Smooth muscle cell (in vitro differentiated cells): ENCODE data around the gene PSMD1. TPM values are rescaled to one million over a fixed set of nuclear protein-coding genes. Genes with fewer than 3 reads are reported as not detected.
"Not testable (repeated sequence)": the region's sequence is repeated elsewhere in the genome, so short reads cannot be mapped to it uniquely, and the experiment has no call there.

Experiments
- DNase-seq: peaks from one replicate; lab custom pipeline; 2025; ENCODE audit not compliant: unreplicated experiment; lab: John Stamatoyannopoulos, UW
- H2AFZ ChIP-seq: fragments of 200-600 bp; sonication (generic); 2 replicates; pipeline ENCODE4 v1.6.0; 2016; ENCODE audit warnings: antibody characterized with exemption, low read depth, mild to moderate bottlenecking
- H3F3A ChIP-seq: fragments of 200-600 bp; sonication (generic); 2 replicates; pipeline ENCODE4 v1.6.0; 2017; ENCODE audit warnings: antibody characterized with exemption, low read depth
- H3K27ac ChIP-seq: fragments of 200-600 bp; sonication (generic); 2 replicates; pipeline ENCODE4 v1.5.1; 2016; ENCODE audit warnings: low read depth, mild to moderate bottlenecking
- H3K27me3 ChIP-seq: fragments of 200-600 bp; sonication (generic); 2 replicates; pipeline ENCODE4 v1.6.1; 2016; ENCODE audit warnings: low read depth, mild to moderate bottlenecking
- H3K36me3 ChIP-seq: fragments of 200-600 bp; sonication (generic); 2 replicates; pipeline ENCODE4 v1.5.1; 2016; ENCODE audit warnings: low read depth
- H3K4me1 ChIP-seq: fragments of 200-600 bp; sonication (generic); 2 replicates; pipeline ENCODE4 v1.5.1; 2016; ENCODE audit warnings: low read depth
- H3K4me2 ChIP-seq: fragments of 200-600 bp; sonication (generic); 2 replicates; pipeline ENCODE4 v1.6.0; 2016; ENCODE audit warnings: mild to moderate bottlenecking
- H3K4me3 ChIP-seq: fragments of 200-600 bp; sonication (generic); 2 replicates; pipeline ENCODE4 v1.5.1; 2016; ENCODE audit warnings: mild to moderate bottlenecking
- H3K79me2 ChIP-seq: fragments of 200-600 bp; sonication (generic); 2 replicates; pipeline ENCODE4 v1.6.0; 2016; ENCODE audit warnings: low read depth, mild to moderate bottlenecking
- H3K9ac ChIP-seq: fragments of 200-600 bp; sonication (generic); 2 replicates; pipeline ENCODE4 v1.6.0; 2016; ENCODE audit warnings: low read depth
- H3K9me3 ChIP-seq: fragments of 200-600 bp; sonication (generic); replicated peaks from 2 replicates; pipeline ENCODE4 v1.5.1; 2016; ENCODE audit warnings: low read depth
- H4K20me1 ChIP-seq: fragments of 200-600 bp; sonication (generic); 2 replicates; pipeline ENCODE4 v1.6.0; 2016; ENCODE audit warnings: low read depth
- CTCF ChIP-seq: fragments of 200-600 bp; sonication (generic); IDR thresholded peaks from 2 replicates; pipeline ENCODE4 v1.5.1; 2017; ENCODE audit warnings: borderline replicate concordance, mild to moderate bottlenecking, antibody characterized with exemption; ENCODE audit not compliant: insufficient read depth, poor library complexity, severe bottlenecking
- WGBS: methylation state at CpG from one replicate; pipeline ENCODE4 v1.1.7; 2016; ENCODE audit warnings: low lambda C conversion rate; 5-methylcytosine and 5-hydroxymethylcytosine counted together
- polyA plus RNA-seq: library from polyadenylated mRNA; unstranded; fragments of >200 nt; fragmentation: Nextera tagmentation; extraction: Ambion mirVana; gene quantifications from 2 replicates; pipeline ENCODE4 v1.2.1, GENCODE V29; 2016
- total RNA-seq: library from RNA; depleted of rRNA; stranded (reverse); fragments of >200 nt; gene quantifications from 2 replicates; pipeline ENCODE4 v1.2.3, GENCODE V29; 2014

The PSMD1 gene
- total and polyA plus RNA-seq, 2 experiments from 2014 or later, result 95.7 to 99.7 TPM

- H3K9me3 ChIP-seq, result no peaks in the 10 kb centered on the region
- H3K27ac ChIP-seq, result no peak overlapping the region
- no peak overlapping the region for H3K4me2 ChIP-seq
- TF ChIP-seq CTCF, result no peak
- H4K20me1 ChIP-seq, result no peaks in the 10 kb centered on the region
- no peaks in the 10 kb centered on the region for H3F3A ChIP-seq
- no peak overlapping the region for H3K4me3 ChIP-seq
- no peak overlapping the region for H3K9ac ChIP-seq
- no peaks in the 10 kb centered on the region for H3K36me3 ChIP-seq
- H3K79me2 ChIP-seq, result no peaks in the 10 kb centered on the region
- peaks cover 17% of the 10 kb centered on the region for H3K4me1 ChIP-seq
- WGBS, result 76% methylated on average over 11 of the region's 11 CpGs
- H2AFZ ChIP-seq, result no peak overlapping the region
- H3K27me3 ChIP-seq, result no peaks in the 10 kb centered on the region
- no peak for DNase-seq
These were observed 120.7 kb downstream of the PSMD1 start for GRCh38 chr2:231177156-231178025.

- not testable (repeated sequence) for H3K79me2 ChIP-seq, H3K27ac ChIP-seq, H3K27me3 ChIP-seq, DNase-seq, H3K4me3 ChIP-seq, H2AFZ ChIP-seq, H4K20me1 ChIP-seq, H3K4me2 ChIP-seq, H3K9ac ChIP-seq, H3K36me3 ChIP-seq, H3K9me3 ChIP-seq, H3F3A ChIP-seq
- H3K4me1 ChIP-seq, result peaks cover 17% of the 10 kb centered on the region
- 97% methylated on average over 4 of the region's 5 CpGs for WGBS
These were observed 122.1 kb downstream of the PSMD1 start for GRCh38 chr2:231178805-231179204.

- H3K79me2 ChIP-seq, result no peaks in the 10 kb centered on the region
- H3K4me2 ChIP-seq, result no peak overlapping the region
- H3K9ac ChIP-seq, result no peak overlapping the region
- 35% methylated on average over 12 of the region's 12 CpGs for WGBS
- H2AFZ ChIP-seq, result no peak overlapping the region
- DNase-seq, result no peak
- no peaks in the 10 kb centered on the region for H3K27me3 ChIP-seq
- no peaks in the 10 kb centered on the region for H3K36me3 ChIP-seq
- no peak overlapping the region for H3K4me3 ChIP-seq
- H3K4me1 ChIP-seq, result peaks cover 17% of the 10 kb centered on the region
- H3K27ac ChIP-seq, result peak overlapping the region; percentile 62
- no peaks in the 10 kb centered on the region for H3K9me3 ChIP-seq
- no peaks in the 10 kb centered on the region for H3F3A ChIP-seq
- no peaks in the 10 kb centered on the region for H4K20me1 ChIP-seq
- no peak for TF ChIP-seq CTCF
These were observed 125.3 kb downstream of the PSMD1 start for GRCh38 chr2:231181860-231182512.

GRCh38 chr2:231182513-231182899, 125.8 kb downstream of the PSMD1 start:
- H3K79me2 ChIP-seq, result no peaks in the 10 kb centered on the region
- no peak overlapping the region for H3K9ac ChIP-seq
- peak overlapping the region; percentile 62 for H3K27ac ChIP-seq
- TF ChIP-seq CTCF, result no peak
- H3K27me3 ChIP-seq, result no peaks in the 10 kb centered on the region
- H4K20me1 ChIP-seq, result no peaks in the 10 kb centered on the region
- H2AFZ ChIP-seq, result no peak overlapping the region
- H3K4me2 ChIP-seq, result no peak overlapping the region
- H3K9me3 ChIP-seq, result no peaks in the 10 kb centered on the region
- no peaks in the 10 kb centered on the region for H3K36me3 ChIP-seq
- no peak overlapping the region for H3K4me3 ChIP-seq
- H3K4me1 ChIP-seq, result peaks cover 17% of the 10 kb centered on the region
- H3F3A ChIP-seq, result no peaks in the 10 kb centered on the region
- whole genome bisulfite sequencing, result 67% methylated on average over 8 of the region's 8 CpGs
- no peak for DNase-seq
